ENCODE results near the gene CLN5.

DNA sequence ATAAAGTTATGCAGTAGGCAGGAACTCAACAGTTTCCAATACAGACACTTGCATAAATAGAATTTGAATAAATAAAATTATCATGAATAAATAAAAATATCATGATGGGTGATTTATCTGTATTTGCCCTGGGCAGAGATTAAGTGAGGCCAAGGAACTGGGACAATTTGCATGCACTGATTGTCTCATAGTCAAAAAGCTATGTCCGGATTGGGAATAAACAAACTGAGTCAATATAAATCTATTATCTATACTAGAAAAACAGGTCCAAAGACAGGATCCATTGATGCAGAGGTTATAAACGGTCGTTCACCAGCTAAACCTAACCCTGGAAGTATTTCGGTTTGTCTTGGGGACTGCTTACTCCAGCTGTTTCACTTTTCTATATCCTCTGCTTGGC, 61.3 kb downstream of the CLN5 start:
- TF ChIP-seq, protein P1, sequence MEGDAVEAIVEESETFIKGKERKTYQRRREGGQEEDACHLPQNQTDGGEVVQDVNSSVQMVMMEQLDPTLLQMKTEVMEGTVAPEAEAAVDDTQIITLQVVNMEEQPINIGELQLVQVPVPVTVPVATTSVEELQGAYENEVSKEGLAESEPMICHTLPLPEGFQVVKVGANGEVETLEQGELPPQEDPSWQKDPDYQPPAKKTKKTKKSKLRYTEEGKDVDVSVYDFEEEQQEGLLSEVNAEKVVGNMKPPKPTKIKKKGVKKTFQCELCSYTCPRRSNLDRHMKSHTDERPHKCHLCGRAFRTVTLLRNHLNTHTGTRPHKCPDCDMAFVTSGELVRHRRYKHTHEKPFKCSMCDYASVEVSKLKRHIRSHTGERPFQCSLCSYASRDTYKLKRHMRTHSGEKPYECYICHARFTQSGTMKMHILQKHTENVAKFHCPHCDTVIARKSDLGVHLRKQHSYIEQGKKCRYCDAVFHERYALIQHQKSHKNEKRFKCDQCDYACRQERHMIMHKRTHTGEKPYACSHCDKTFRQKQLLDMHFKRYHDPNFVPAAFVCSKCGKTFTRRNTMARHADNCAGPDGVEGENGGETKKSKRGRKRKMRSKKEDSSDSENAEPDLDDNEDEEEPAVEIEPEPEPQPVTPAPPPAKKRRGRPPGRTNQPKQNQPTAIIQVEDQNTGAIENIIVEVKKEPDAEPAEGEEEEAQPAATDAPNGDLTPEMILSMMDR (IDR thresholded peaks at IDR 0.05; ENCODE audit: extremely low read depth in 1 of 2, insufficient read depth in 1 of 2, low read depth in 1 of 2, low read length in 2 of 2): no peak
- TF ChIP-seq POLR2A (IDR thresholded peaks at IDR 0.05; ENCODE audit: low read depth, low read length): no peak
- no peak for TF ChIP-seq MYC (IDR thresholded peaks at IDR 0.05; ENCODE audit: low read depth, low read length)
- TF ChIP-seq POLR2AphosphoS5 (IDR thresholded peaks at IDR 0.05; ENCODE audit: insufficient read depth, low read depth, low read length): no peak
- TF ChIP-seq, protein P2, sequence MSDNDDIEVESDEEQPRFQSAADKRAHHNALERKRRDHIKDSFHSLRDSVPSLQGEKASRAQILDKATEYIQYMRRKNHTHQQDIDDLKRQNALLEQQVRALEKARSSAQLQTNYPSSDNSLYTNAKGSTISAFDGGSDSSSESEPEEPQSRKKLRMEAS (IDR thresholded peaks at IDR 0.05; ENCODE audit: insufficient read depth, insufficient read length): no peak
- no peak for TF ChIP-seq EZH2 (IDR thresholded peaks at IDR 0.05; ENCODE audit: borderline replicate concordance, low read depth, low read length, severe bottlenecking)
- TF ChIP-seq JUN (IDR thresholded peaks at IDR 0.05; ENCODE audit: borderline replicate concordance, insufficient read depth, insufficient read length, low read depth): no peak
- TF ChIP-seq GATA2 (IDR thresholded peaks at IDR 0.05; ENCODE audit: insufficient read depth, insufficient read length, low read depth, low read length): no peak
